Endothelial cell of umbilical vein (primary cell): ENCODE results near the gene SNED1. TPM values are rescaled to one million over a fixed set of nuclear protein-coding genes. Genes with fewer than 3 reads are reported as not detected.

Experiments
- BruUV-seq: library from RNA; stranded (reverse); fragments of 400-500 nt; replicated peaks from 2 replicates; lab custom pipeline; 2021; lab: Mats Ljungman, UMichigan
- CTCF ChIA-PET: fragments of 300-600, 350-600 bp; sonication (Branson Sonifier 250); formaldehyde crosslinking; loops from one replicate; lab custom pipeline; 2021; ENCODE audit warnings: antibody characterized with exemption, inconsistent platforms; lab: Charles Lee
- POLR2A ChIA-PET: fragments of 300-600, 350-600 bp; sonication (Branson Sonifier 250); formaldehyde crosslinking; loops from one replicate; lab custom pipeline; 2021; ENCODE audit warnings: antibody characterized with exemption, inconsistent platforms; lab: Charles Lee
- DNase-seq: peaks from one replicate; pipeline ENCODE4 v3.0.0-alpha.2; 2011; ENCODE audit warnings: low read depth, low spot score
- FAIRE-seq: peaks from 2 replicates; lab custom pipeline; 2011; peaks lifted over from hg19 to GRCh38; lab: Jason Lieb, UNC
- H2AFZ ChIP-seq: 2 replicates; pipeline ENCODE4 v1.6.0; 2012; ENCODE audit warnings: low read depth, low read length, control low read depth, inconsistent platforms
- H3K27ac ChIP-seq: 2 replicates; pipeline ENCODE4 v1.5.1; 2011; ENCODE audit warnings: low read depth, mild to moderate bottlenecking, control low read depth, low read length, moderate library complexity; ENCODE audit not compliant: insufficient read depth
- H3K27me3 ChIP-seq, 2 experiments: 2 replicates each; pipeline versions ENCODE4 v1.6.0 to v1.6.1; 2011; ENCODE audit warnings: low read length in 2 of 2, mixed read lengths in 1 of 2; ENCODE audit not compliant: control insufficient read depth in 2 of 2, insufficient read depth in 2 of 2
- H3K36me3 ChIP-seq, 2 experiments: 2 replicates in 1 of 2; 3 replicates in 1 of 2; pipeline ENCODE4 v1.5.1; 2011; ENCODE audit warnings: low read length in 2 of 2, mild to moderate bottlenecking in 1 of 2, moderate library complexity in 1 of 2; ENCODE audit not compliant: control insufficient read depth in 2 of 2, insufficient read depth in 2 of 2; ENCODE audit errors: extremely low read depth in 1 of 2
- H3K4me1 ChIP-seq: 3 replicates; pipeline ENCODE4 v1.5.1; 2011; ENCODE audit warnings: mild to moderate bottlenecking, low read length; ENCODE audit not compliant: control insufficient read depth, insufficient read depth; ENCODE audit errors: extremely low read depth
- H3K4me2 ChIP-seq: 2 replicates; pipeline ENCODE4 v1.6.1; 2011; ENCODE audit warnings: low read length, control low read depth, mixed read lengths; ENCODE audit not compliant: insufficient read depth
- H3K4me3 ChIP-seq, 3 experiments: fragments of 200-600 bp in 1 of 3; sonication (generic), shearing (Covaris generic) in 1 of 3; replicated peaks in 1 of 3; 2 replicates each; pipeline ENCODE4 v1.5.1; 2011 to 2016; ENCODE audit warnings: control low read depth in 3 of 3, low read length in 3 of 3, mild to moderate bottlenecking in 2 of 3, inconsistent platforms in 1 of 3, low read depth in 1 of 3, moderate library complexity in 1 of 3; ENCODE audit not compliant: insufficient read depth in 1 of 3
- H3K79me2 ChIP-seq: 2 replicates; pipeline ENCODE4 v1.6.0; 2012; ENCODE audit warnings: low read length, inconsistent platforms; ENCODE audit not compliant: control insufficient read depth, insufficient read depth
- H3K9ac ChIP-seq: replicated peaks from 2 replicates; pipeline ENCODE3; 2011; ENCODE audit warnings: low read length, control low read depth; ENCODE audit not compliant: insufficient read depth; ENCODE audit errors: extremely low read depth
- H3K9me1 ChIP-seq: replicated peaks from 3 replicates; pipeline ENCODE4 v1.6.0; 2011; ENCODE audit warnings: mild to moderate bottlenecking, low read length; ENCODE audit not compliant: control insufficient read depth, insufficient read depth; ENCODE audit errors: extremely low read depth
- H3K9me3 ChIP-seq: replicated peaks from 2 replicates; pipeline ENCODE4 v1.5.1; 2012; ENCODE audit warnings: low read length, inconsistent platforms; ENCODE audit not compliant: control insufficient read depth, insufficient read depth
- H4K20me1 ChIP-seq: replicated peaks from 2 replicates; pipeline ENCODE3; 2011; ENCODE audit warnings: mild to moderate bottlenecking, low read length; ENCODE audit not compliant: control insufficient read depth, insufficient read depth; ENCODE audit errors: extremely low read depth
- CTCF ChIP-seq, 2 donors: IDR thresholded peaks; 1 replicate in 1 of 2; 2 replicates in 1 of 2; pipeline ENCODE4 v1.5.1; 2011; ENCODE audit warnings: low read length in 2 of 2, mild to moderate bottlenecking in 2 of 2, moderate library complexity in 2 of 2, control low read depth in 1 of 2, inconsistent platforms in 1 of 2, low read depth in 1 of 2; ENCODE audit not compliant: insufficient read depth in 1 of 2; ENCODE audit errors: extremely low read depth in 1 of 2
- FOS ChIP-seq: IDR thresholded peaks from 2 replicates; pipeline ENCODE4 v1.6.1; 2011; ENCODE audit warnings: mild to moderate bottlenecking, low read length, moderate library complexity, borderline replicate concordance; ENCODE audit not compliant: insufficient read depth
- GATA2 ChIP-seq: IDR thresholded peaks from 2 replicates; pipeline ENCODE4 v1.7.0; 2011; ENCODE audit warnings: low read depth, mild to moderate bottlenecking, moderate library complexity, mixed read lengths, low read length; ENCODE audit not compliant: insufficient read length, insufficient read depth
- MAX ChIP-seq: IDR thresholded peaks from 2 replicates; pipeline ENCODE4 v1.6.1; 2011; ENCODE audit not compliant: insufficient read depth, insufficient read length
- dilution Hi-C: fragments of 300-500 bp; cut with MboI; formaldehyde crosslinking; loops from one replicate; pipeline ENCODE4 v1.15.0; 2019; ENCODE audit warnings: low sequenced_read_pairs; ENCODE audit not compliant: extremely low pct_ligation_motif_present
- intact Hi-C: fragments of 100-400 bp; cut with micrococcal nuclease; formaldehyde crosslinking; loops from one replicate; pipeline ENCODE4 v1.10.0; 2022
- polyA plus RNA-seq, 4 experiments: library from polyadenylated mRNA; depleted of rRNA in 3 of 4; stranded (reverse) in 3 of 4; unstranded in 1 of 4; fragments of >200 nt; gene quantifications; 2 replicates each; pipeline versions ENCODE4 v1.2.1 to v1.2.3, GENCODE V29; 2011 to 2012; ENCODE audit warnings: missing spikeins in 1 of 4
- total RNA-seq: library from RNA; stranded (reverse); gene quantifications from 2 replicates; pipeline ENCODE4 v1.2.3, GENCODE V29; 2021

The SNED1 gene
- total and polyA plus RNA-seq, 2 donors (not counting 3 experiments of a cell fraction or from before 2014, with no cell fraction given): 14.1 to 17.2 TPM

GRCh38 chr2:241009191-241009590 lies 10.8 kb downstream of the SNED1 start:
- intact Hi-C loops (no loop called here), dilution Hi-C loops (no loop called here)
- Histone ChIP-seq H3K4me2 (peak overlapping the region; percentile 37), H3K9me3 (no peaks in the 10 kb centered on the region), H3K4me1 (peaks cover 22% of the 10 kb centered on the region), H3K9me1 (no peaks in the 10 kb centered on the region), H3K36me3 (no peaks in the 10 kb centered on the region), H3K79me2 (peaks cover 10% of the 10 kb centered on the region), H4K20me1 (no peaks in the 10 kb centered on the region), H3K9ac (peak overlapping the region; percentile 21), H3K4me3 (no peak overlapping the region), H2AFZ (no peak overlapping the region), H3K27ac (peak overlapping the region; percentile 58), H3K27me3 (no peaks in the 10 kb centered on the region)
- no peak for FAIRE-seq
- ChIA-PET CTCF (interaction anchor here (1.0 to 3.5 kb wide), 16 partner anchors 9 to 158 kb away, joined by 3 to 30 read pairs (median 4); partner anchors contain the start of gene SNED1), POLR2A (interaction anchor here (1.6 kb wide), 1 partner anchor 11 kb away, joined by 8 read pairs; the partner anchor contains the start of gene SNED1)
- DNase-seq: no peak
- no TSS peak for BruUV-seq
- TF ChIP-seq CTCF (IDR thresholded peaks at IDR 0.05; ENCODE audit: extremely low read depth in 1 of 2, insufficient read depth in 1 of 2, low read depth in 1 of 2, low read length in 2 of 2) (no peak), MAX (no peak), GATA2 (no peak), FOS (no peak)
